ENCODE measurements around the gene ZNF362.
"Not testable (repeated sequence)": the region's sequence is repeated elsewhere in the genome, so short reads cannot be mapped to it uniquely, and the experiment has no call there.

ZNF362 gene

GRCh38 chr1:33305816-33306652 lies 49.7 kb downstream of the ZNF362 start:
- DNase-seq (ENCODE audit: low read depth in 2 of 2) = no peak

GRCh38 chr1:33306653-33307493 lies 50.6 kb downstream of the ZNF362 start:
- DNase-seq (ENCODE audit: low read depth in 2 of 2) = no peak

- no peak for DNase-seq (ENCODE audit: low read depth in 2 of 2)
Observed at GRCh38 chr1:33307494-33307864, 51.2 kb downstream of the ZNF362 start.

- not testable (repeated sequence) for DNase-seq (ENCODE audit: low read depth in 2 of 2)
Observed at GRCh38 chr1:33309351-33309750, 53.1 kb downstream of the ZNF362 start.

GRCh38 chr1:33310702-33311101 lies 54.4 kb downstream of the ZNF362 start:
- DNase-seq (ENCODE audit: low read depth in 2 of 2) = no peak

GRCh38 chr1:33311706-33312412 lies 55.6 kb downstream of the ZNF362 start:
- DNase-seq (ENCODE audit: low read depth in 2 of 2) = no peak

GRCh38 chr1:33312413-33312749 lies 56.1 kb downstream of the ZNF362 start:
- no peak for DNase-seq (ENCODE audit: low read depth in 2 of 2)

GRCh38 chr1:33314416-33314815 lies 58.1 kb downstream of the ZNF362 start:
- DNase-seq (ENCODE audit: low read depth in 2 of 2) = no peak

GRCh38 chr1:33316601-33317000 lies 60.3 kb downstream of the ZNF362 start:
- DNase-seq (ENCODE audit: low read depth in 2 of 2) = no peak

GRCh38 chr1:33317354-33317753 lies 61.1 kb downstream of the ZNF362 start:
- no peak for DNase-seq (ENCODE audit: low read depth in 2 of 2)

- DNase-seq (ENCODE audit: low read depth in 2 of 2) = no peak
Observed at GRCh38 chr1:33317946-33318345, 61.7 kb downstream of the ZNF362 start.

GRCh38 chr1:33319186-33319948 lies 63.1 kb downstream of the ZNF362 start:
- no peak for DNase-seq (ENCODE audit: low read depth in 2 of 2)

- DNase-seq (ENCODE audit: low read depth in 2 of 2) = no peak
Observed at GRCh38 chr1:33319949-33320618, 63.8 kb downstream of the ZNF362 start.

GRCh38 chr1:33320619-33321165 lies 64.4 kb downstream of the ZNF362 start, which contains the start of gene A3GALT2:
Gene A3GALT2 (minus strand): TSS chr1:33321098. CDS start chr1:33321098, 0 bp downstream.
- no peak for DNase-seq (ENCODE audit: low read depth in 2 of 2)

GRCh38 chr1:33321178-33321577 lies 64.9 kb downstream of the ZNF362 start:
- no peak for DNase-seq (ENCODE audit: low read depth in 2 of 2)

- no peak for DNase-seq (ENCODE audit: low read depth in 2 of 2)
Observed at GRCh38 chr1:33322109-33322508, 65.8 kb downstream of the ZNF362 start.

GRCh38 chr1:33322870-33323585 lies 66.7 kb downstream of the ZNF362 start:
- DNase-seq (ENCODE audit: low read depth in 2 of 2) = no peak

- DNase-seq (ENCODE audit: low read depth in 2 of 2) = no peak
Observed at GRCh38 chr1:33323663-33324477, 67.6 kb downstream of the ZNF362 start.
